PC-9 (cell line): Measurements from ENCODE around the gene NCBP2L. TPM values are rescaled to one million over a fixed set of nuclear protein-coding genes. Genes with fewer than 3 reads are reported as not detected.

Source experiments
- BruUV-seq: library from RNA; stranded (reverse); fragments of 400-500 nt; replicated peaks from 2 replicates; lab custom pipeline; 2021; lab: Mats Ljungman, UMichigan
- CTCF ChIA-PET: fragments of 300-600 bp; sonication (Branson Sonifier 250); formaldehyde crosslinking; loops from one replicate; lab custom pipeline; 2022; ENCODE audit warnings: antibody characterized with exemption; lab: Charles Lee
- POLR2A ChIA-PET: fragments of 300-600 bp; sonication (Branson Sonifier 250); formaldehyde crosslinking; loops from one replicate; lab custom pipeline; 2022; ENCODE audit warnings: antibody characterized with exemption; ENCODE audit not compliant: unreplicated experiment; lab: Charles Lee
- DNase-seq, 2 experiments: peaks; one replicate each; pipeline versions ENCODE4 v3.0.0 to v3.0.0-alpha.2; 2015 to 2022; ENCODE audit warnings: mixed read lengths in 1 of 2
- H2AFZ ChIP-seq: fragments of 200-600 bp; sonication (generic); 2 replicates; pipeline ENCODE4 v1.8.1; 2017; ENCODE audit warnings: antibody characterized with exemption
- H3F3A ChIP-seq: fragments of 200-600 bp; sonication (generic); 2 replicates; pipeline ENCODE4 v1.8.1; 2017; ENCODE audit warnings: antibody characterized with exemption, mild to moderate bottlenecking, low read depth; ENCODE audit not compliant: insufficient read depth
- H3K27ac ChIP-seq: fragments of 200-600 bp; sonication (generic); 2 replicates; pipeline ENCODE4 v1.6.1; 2016; ENCODE audit warnings: mixed run types
- H3K27me3 ChIP-seq: fragments of 200-600 bp; sonication (generic); 2 replicates; pipeline ENCODE4 v1.6.1; 2016; ENCODE audit warnings: low read depth, mixed run types; ENCODE audit not compliant: insufficient read depth
- H3K36me3 ChIP-seq: fragments of 200-600 bp; sonication (generic); 2 replicates; pipeline ENCODE4 v1.6.1; 2016; ENCODE audit warnings: low read depth, mixed run types
- H3K4me1 ChIP-seq: fragments of 200-600 bp; sonication (generic); replicated peaks from 2 replicates; pipeline ENCODE4 v1.6.1; 2016; ENCODE audit warnings: mixed run types; ENCODE audit not compliant: insufficient read depth
- H3K4me2 ChIP-seq: fragments of 200-600 bp; sonication (generic); 2 replicates; pipeline ENCODE4 v1.6.1; 2017; ENCODE audit warnings: mixed run types
- H3K4me3 ChIP-seq: fragments of 200-600 bp; sonication (generic); 2 replicates; pipeline ENCODE4 v1.6.1; 2016; ENCODE audit warnings: mixed run types
- H3K79me2 ChIP-seq: fragments of 200-600 bp; sonication (generic); 2 replicates; pipeline ENCODE4 v1.6.1; 2017; ENCODE audit warnings: low read depth, mixed run types
- H3K9me2 ChIP-seq: fragments of 200-600 bp; sonication (generic); 2 replicates; pipeline ENCODE4 v1.8.1; 2017; ENCODE audit warnings: mild to moderate bottlenecking; ENCODE audit not compliant: insufficient read depth
- H3K9me3 ChIP-seq: fragments of 200-600 bp; sonication (generic); 2 replicates; pipeline ENCODE4 v1.8.1; 2016; ENCODE audit warnings: low read depth; ENCODE audit not compliant: insufficient read depth
- H4K20me1 ChIP-seq: fragments of 200-600 bp; sonication (generic); 2 replicates; pipeline ENCODE4 v1.8.1; 2017; ENCODE audit not compliant: insufficient read depth
- EZH2 ChIP-seq: fragments of 200-600 bp; sonication (generic); IDR thresholded peaks from 2 replicates; pipeline ENCODE4 v1.8.0; 2017; ENCODE audit warnings: antibody characterized with exemption, low read depth
- intact Hi-C: fragments of 100-400 bp; cut with micrococcal nuclease; formaldehyde crosslinking; loops from one replicate; pipeline ENCODE4 v1.10.0; 2022; ENCODE audit not compliant: unreplicated experiment
- total RNA-seq: library from RNA; stranded (reverse); gene quantifications from 2 replicates; pipeline ENCODE4 v1.2.3, GENCODE V29; 2021
- TF ChIP-seq, protein P1 (sequence below): fragments of 200-600 bp; sonication (generic); conservative IDR thresholded peaks from 2 replicates; pipeline ENCODE4 v1.6.1; 2017; ENCODE audit warnings: mixed run types, antibody characterized with exemption, mild to moderate bottlenecking, moderate library complexity

NCBP2L gene
- total RNA-seq, 1 experiment from 2014 or later: not detected

DNA sequence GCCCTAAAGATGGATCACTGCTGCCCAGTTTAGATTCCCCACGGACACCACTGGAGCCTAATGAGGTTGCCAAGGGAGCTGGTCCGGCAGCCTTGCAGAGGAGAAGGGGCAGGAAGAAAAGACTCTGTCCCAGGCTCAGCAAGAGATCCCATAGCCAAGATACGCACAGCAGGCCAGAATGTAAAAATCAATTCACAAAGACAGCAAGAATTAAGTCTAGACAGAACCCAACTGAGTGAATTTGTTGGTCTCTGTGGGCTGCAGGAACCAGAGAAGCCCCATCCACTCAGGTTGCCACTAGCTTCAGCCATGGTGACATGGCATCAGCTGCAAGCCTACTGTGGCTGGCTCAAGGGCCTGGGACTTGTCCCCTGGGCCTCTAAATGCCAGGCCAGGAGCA, 24.8 kb upstream of the NCBP2L start:
- no peaks in the 10 kb centered on the region for H3K79me2 ChIP-seq
- H3F3A ChIP-seq: peaks cover 5% of the 10 kb centered on the region; the same call in 1 of the 2 replicates
- H3K9me3 ChIP-seq: no peaks in the 10 kb centered on the region
- no peak for DNase-seq
- peaks cover 7% of the 10 kb centered on the region for H3K4me1 ChIP-seq
- H3K27me3 ChIP-seq: no peaks in the 10 kb centered on the region
- H4K20me1 ChIP-seq: no peaks in the 10 kb centered on the region
- no peak overlapping the region for H2AFZ ChIP-seq
- H3K36me3 ChIP-seq: no peaks in the 10 kb centered on the region
- no peak overlapping the region for H3K27ac ChIP-seq
- H3K9me2 ChIP-seq: no peaks in the 10 kb centered on the region
- TF ChIP-seq EZH2: no peak
- TF ChIP-seq, protein P1, sequence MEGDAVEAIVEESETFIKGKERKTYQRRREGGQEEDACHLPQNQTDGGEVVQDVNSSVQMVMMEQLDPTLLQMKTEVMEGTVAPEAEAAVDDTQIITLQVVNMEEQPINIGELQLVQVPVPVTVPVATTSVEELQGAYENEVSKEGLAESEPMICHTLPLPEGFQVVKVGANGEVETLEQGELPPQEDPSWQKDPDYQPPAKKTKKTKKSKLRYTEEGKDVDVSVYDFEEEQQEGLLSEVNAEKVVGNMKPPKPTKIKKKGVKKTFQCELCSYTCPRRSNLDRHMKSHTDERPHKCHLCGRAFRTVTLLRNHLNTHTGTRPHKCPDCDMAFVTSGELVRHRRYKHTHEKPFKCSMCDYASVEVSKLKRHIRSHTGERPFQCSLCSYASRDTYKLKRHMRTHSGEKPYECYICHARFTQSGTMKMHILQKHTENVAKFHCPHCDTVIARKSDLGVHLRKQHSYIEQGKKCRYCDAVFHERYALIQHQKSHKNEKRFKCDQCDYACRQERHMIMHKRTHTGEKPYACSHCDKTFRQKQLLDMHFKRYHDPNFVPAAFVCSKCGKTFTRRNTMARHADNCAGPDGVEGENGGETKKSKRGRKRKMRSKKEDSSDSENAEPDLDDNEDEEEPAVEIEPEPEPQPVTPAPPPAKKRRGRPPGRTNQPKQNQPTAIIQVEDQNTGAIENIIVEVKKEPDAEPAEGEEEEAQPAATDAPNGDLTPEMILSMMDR: no peak
- no peak overlapping the region for H3K4me2 ChIP-seq
- BruUV-seq: no TSS peak
- H3K4me3 ChIP-seq: no peak overlapping the region
- intact Hi-C loops: no loop called here
- CTCF ChIA-PET: no interaction called here
- POLR2A ChIA-PET: no interaction called here

DNA sequence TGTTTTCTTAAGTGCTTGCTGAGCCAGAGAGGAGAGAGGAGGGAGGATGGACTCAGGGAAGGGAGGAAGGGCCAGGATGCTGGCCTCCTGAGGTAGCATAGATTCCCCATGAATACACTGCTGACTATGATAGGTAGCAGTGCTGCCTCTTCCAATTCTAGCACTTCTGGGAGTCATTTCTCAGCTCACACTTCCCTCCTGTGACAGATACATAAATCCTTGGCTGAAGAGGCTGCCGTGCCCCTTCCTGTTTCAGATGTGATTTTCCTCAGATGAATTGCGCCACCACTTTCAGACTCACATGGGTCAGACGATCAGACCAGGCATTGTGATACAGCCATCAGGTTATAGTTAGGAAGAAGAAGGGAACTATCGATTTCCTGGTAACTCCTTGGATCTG, 24.3 kb upstream of the NCBP2L start:
- H2AFZ ChIP-seq: no peak overlapping the region
- no peak overlapping the region for H3K4me3 ChIP-seq
- no peaks in the 10 kb centered on the region for H3K36me3 ChIP-seq
- no peaks in the 10 kb centered on the region for H3K27me3 ChIP-seq
- H3K4me2 ChIP-seq: no peak overlapping the region
- intact Hi-C loops: no loop called here
- CTCF ChIA-PET: interaction anchor here (0.7 kb wide), 1 partner anchor 215 kb away, joined by 3 read pairs; no protein-coding TSS in a partner anchor
- H4K20me1 ChIP-seq: no peaks in the 10 kb centered on the region
- BruUV-seq: no TSS peak
- H3K9me3 ChIP-seq: no peaks in the 10 kb centered on the region
- H3K4me1 ChIP-seq: peaks cover 3% of the 10 kb centered on the region
- no peak overlapping the region for H3K27ac ChIP-seq
- H3K9me2 ChIP-seq: no peaks in the 10 kb centered on the region
- H3K79me2 ChIP-seq: no peaks in the 10 kb centered on the region
- no peak for DNase-seq
- POLR2A ChIA-PET: no interaction called here
- peaks cover under 1% of the 10 kb centered on the region; the same call in 1 of the 2 replicates for H3F3A ChIP-seq
- TF ChIP-seq EZH2: no peak
- TF ChIP-seq, protein P1: no peak

DNA sequence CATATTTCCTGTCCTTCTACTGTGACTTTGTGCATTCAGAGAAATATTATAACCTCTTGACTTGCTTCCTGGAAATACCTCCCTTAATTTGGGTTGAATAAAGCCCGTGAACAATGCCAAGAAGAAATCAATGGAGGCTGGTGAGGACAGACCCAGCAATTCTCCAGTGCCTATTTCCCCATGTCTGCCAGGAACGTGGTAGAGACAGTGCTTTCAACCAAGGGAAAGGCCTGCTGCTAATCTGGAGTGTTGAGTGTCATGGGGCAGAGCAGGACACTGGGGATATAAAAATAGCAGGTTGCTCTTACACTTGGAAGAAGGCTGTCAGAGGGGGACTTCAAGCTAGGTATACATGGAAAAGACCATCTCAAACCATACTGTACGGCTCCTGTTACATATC, 21.8 kb upstream of the NCBP2L start:
- Histone ChIP-seq H3F3A (no peaks in the 10 kb centered on the region), H3K27me3 (no peaks in the 10 kb centered on the region), H3K79me2 (no peaks in the 10 kb centered on the region), H3K4me1 (no peaks in the 10 kb centered on the region), H4K20me1 (no peaks in the 10 kb centered on the region), H3K36me3 (no peaks in the 10 kb centered on the region), H3K9me3 (no peaks in the 10 kb centered on the region), H3K9me2 (no peaks in the 10 kb centered on the region), H3K4me2 (no peak overlapping the region), H3K4me3 (no peak overlapping the region), H2AFZ (no peak overlapping the region), H3K27ac (no peak overlapping the region)
- BruUV-seq: no TSS peak
- intact Hi-C loops: no loop called here
- TF ChIP-seq EZH2: no peak
- TF ChIP-seq, protein P1: no peak
- ChIA-PET POLR2A (no interaction called here), CTCF (interaction anchor here (0.6 kb wide), 1 partner anchor 232 kb away, joined by 3 read pairs; no protein-coding TSS in a partner anchor)
- DNase-seq: no peak
